ENCODE results near the gene TUB.

The TUB gene

DNA sequence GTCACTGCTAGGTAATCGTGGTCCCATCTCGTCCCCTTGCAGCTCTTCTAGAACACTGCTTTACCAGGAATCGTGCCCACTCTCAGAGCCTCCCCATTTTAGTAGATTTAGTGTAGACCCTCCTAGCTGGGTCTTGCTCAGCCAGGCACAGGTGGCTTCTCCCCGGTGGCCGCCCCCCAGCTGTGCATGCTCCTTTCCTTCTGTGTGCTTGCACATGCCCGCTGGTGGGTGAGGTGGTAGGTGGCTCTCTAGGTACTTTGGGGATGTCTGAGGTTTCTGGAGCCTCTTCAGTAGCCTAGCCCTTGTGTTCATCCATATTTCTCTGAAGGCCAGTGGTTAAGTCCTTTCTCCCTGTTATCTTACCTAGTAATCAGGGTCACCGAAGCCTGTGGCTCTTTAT, 5.6 kb downstream of the TUB start:
- TF ChIP-seq ZNF274 (IDR thresholded peaks at IDR 0.05; ENCODE audit: low read depth, low read length) = no peak
- H3K4me3 ChIP-seq (ENCODE audit: low read length) = no peak overlapping the region

GRCh38 chr11:8087185-8087584, 6.2 kb downstream of the TUB start:
- no peak for TF ChIP-seq ZNF274 (IDR thresholded peaks at IDR 0.05; ENCODE audit: low read depth, low read length)
- no peak overlapping the region for H3K4me3 ChIP-seq (ENCODE audit: low read length)

DNA sequence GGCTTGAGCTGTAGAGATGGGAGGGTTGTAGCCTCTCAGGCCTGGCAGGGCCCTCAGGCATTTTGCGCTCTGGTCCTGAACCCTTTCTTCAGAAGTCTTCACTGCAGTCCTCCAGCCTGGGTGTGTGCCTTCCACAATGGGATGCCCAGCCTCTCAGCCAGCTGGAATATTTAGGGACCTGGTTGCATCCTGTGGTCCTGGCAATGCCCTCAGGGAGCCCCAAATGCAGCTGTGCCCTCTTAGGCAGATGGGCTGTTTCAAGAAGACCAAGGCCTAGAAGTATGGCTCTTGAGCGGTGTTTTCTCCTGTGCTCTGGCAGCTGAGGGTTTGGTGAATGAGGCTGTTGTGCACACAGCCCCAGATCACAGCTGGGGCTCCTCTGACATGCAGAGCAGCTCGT, 6.7 kb downstream of the TUB start:
- H3K4me3 ChIP-seq (ENCODE audit: low read length) = no peak overlapping the region
- TF ChIP-seq ZNF274 (IDR thresholded peaks at IDR 0.05; ENCODE audit: low read depth, low read length) = no peak

GRCh38 chr11:8089791-8090510, 8.9 kb downstream of the TUB start:
- no peak for TF ChIP-seq ZNF274 (IDR thresholded peaks at IDR 0.05; ENCODE audit: low read depth, low read length)
- no peak overlapping the region for H3K4me3 ChIP-seq (ENCODE audit: low read length)

DNA sequence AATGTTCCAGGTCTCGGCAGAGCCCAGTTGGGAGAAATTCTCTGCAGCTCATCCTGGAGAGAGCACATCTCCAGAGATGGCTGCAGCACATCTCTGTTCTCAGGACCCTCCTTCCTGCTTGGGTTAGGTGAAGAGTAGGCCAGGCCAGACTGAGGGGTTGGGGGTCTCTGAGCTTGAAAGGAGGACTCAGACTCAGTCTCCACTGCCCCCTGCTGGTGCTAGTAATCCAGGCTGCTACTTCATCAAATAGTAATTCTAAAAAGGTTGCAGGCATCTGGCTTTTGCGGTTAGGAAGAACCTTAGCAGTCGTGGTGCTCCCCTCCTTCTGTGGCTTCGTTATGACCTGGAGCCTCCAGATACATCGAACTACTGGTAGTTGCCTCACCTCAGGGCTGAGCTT, 9.7 kb downstream of the TUB start:
- H3K4me3 ChIP-seq (ENCODE audit: low read length) = no peak overlapping the region
- no peak for TF ChIP-seq ZNF274 (IDR thresholded peaks at IDR 0.05; ENCODE audit: low read depth, low read length)

DNA sequence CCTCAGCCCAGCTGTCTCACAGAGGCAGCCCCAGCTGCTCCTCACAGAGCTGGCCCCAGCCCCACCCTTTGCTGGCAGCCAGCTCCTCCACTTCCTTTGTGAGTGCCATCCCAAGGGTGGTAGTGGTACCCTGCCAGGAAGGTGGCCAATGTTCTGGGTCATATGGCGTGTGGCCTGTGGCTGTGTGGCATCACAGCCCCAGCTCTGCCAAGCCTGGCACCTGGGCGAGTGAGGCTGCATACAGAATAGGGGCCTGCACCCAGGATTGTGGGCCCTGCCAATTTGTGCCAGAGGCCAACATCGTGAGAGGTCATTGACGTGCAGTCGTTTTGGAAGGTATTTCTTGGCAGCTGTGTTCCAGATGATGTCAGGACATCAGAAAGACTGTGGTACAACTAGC, 10.7 kb downstream of the TUB start:
- TF ChIP-seq ZNF274 (IDR thresholded peaks at IDR 0.05; ENCODE audit: low read depth, low read length) = no peak
- no peak overlapping the region for H3K4me3 ChIP-seq (ENCODE audit: low read length)

DNA sequence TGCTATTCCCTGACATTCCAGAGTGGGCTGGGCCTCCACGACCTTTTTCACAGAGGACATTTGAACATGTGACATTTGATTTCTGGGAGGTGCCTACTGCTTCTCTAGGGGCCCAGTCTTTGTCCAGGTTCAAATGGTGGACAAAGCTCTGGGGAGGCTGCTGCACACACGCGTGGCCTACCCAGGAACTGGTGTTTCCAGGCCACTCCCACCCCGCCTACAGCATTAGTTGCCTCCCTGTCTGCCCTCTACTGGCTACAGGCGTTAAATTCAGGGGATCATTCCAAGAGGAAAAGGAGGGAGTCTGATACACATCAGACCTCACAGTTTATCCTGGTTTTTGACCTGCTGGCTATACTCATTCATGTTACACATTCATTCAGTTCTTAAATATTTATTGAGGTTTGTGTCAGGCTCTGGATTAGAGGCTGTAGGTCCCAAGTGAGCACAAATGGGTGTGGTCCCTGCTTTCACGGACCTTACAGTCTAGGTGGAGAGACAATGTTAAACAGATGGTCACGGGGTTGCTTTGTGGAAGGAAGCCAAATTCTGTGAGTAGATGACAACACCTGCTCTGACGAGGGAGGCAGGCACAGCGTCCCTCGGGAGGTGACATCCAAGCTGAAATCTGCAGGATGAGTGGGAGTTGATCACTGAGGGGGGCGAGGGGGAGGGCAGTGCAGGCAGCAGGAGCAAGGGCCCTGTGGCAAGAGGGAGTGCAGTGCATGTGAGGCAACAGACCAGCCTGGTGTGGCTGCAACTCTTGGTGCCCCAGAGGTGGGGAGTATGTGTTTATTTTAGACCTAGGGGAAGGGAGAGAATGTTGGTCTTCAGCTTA, 11.8 kb downstream of the TUB start:
- H3K4me3 ChIP-seq (ENCODE audit: low read length) = no peak overlapping the region
- no peak for TF ChIP-seq ZNF274 (IDR thresholded peaks at IDR 0.05; ENCODE audit: low read depth, low read length)

DNA sequence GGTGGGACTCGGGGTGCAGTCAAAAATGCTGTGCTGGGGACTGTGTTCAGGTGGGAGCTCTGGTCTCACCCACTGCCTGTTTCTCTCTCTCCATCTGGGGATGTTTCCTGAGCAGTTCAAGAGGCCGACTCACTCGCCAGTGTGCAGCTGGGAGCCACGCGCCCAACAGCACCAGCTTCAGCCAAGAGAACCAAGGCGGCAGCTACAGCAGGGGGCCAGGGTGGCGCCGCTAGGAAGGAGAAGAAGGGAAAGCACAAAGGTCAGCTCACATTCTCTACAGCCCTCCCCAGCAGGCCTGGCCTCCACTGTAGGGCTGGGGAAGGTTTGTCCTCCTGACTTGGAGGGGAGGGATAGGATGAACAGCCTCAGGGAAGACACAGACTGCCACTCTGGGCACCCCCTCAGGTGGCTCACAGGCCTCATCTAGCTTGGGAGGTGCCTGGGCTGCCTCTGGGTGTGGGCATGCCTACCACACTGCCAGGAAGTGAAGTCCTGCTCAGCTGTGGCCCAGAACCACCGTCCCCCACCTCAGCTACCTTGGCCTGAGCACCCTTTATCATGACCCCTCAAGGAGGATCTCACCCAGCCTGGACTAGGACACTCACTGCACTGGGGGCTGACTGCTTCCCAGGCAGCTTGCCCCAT, 13.0 kb downstream of the TUB start:
- TF ChIP-seq ZNF274 (IDR thresholded peaks at IDR 0.05; ENCODE audit: low read depth, low read length) = no peak
- H3K4me3 ChIP-seq (ENCODE audit: low read length) = no peak overlapping the region

DNA sequence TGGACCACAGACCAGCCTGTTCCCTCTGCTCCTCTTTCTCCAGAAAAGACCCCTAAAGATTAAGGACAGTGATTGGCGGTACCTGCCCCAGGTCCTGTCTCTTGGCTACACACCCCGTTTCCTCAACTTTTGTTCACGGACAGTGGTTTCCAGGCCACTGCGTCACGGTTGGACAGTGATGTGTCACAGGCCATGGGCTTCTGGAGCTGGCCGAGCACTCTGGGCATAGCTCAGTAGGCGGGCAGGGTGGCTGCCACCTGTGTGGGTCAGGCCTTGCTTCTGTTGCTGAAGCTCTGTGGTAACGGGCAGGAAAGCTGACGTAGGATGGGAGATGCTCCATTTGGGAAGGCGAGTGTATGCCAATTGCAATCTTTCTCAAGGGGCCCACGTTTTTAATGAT, 13.6 kb downstream of the TUB start:
- H3K4me3 ChIP-seq (ENCODE audit: low read length) = no peak overlapping the region
- no peak for TF ChIP-seq ZNF274 (IDR thresholded peaks at IDR 0.05; ENCODE audit: low read depth, low read length)

- no peak overlapping the region for H3K4me3 ChIP-seq (ENCODE audit: low read length)
- no peak for TF ChIP-seq ZNF274 (IDR thresholded peaks at IDR 0.05; ENCODE audit: low read depth, low read length)
These were observed 14.4 kb downstream of the TUB start for GRCh38 chr11:8095371-8095770.

DNA sequence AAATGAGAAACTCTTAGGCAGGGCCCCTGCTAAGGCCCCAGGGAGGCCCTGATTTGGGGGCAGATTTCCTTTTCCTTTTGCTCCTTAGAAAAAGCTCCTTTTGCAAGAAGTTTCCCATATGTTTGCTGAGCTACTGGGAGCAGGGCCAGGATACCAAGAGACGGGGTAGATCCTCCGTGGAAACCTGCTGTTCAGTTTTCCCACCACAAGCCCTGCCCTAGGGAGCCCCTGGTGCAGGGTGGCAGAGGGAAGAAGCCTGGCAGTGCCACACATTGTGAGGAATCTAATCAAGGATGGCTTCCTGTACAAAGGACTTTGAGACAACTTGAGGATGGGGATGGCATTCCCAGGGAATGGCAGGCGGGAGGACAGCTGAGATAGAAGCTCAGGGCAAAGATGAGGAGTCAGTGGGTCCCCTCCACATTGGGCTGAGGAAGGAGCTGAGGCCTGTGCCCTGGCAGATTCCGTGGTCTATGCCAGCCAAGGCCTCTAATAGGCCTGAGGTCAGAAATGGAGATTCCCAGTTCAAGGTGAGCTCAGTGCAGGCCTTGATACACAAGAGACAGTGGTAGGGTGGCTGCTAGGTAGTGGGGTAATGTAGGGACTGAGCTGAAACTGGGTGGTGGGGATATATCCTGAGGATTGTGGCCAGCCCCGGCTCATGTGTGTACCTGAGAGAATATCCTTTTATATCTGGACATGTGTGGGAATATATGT, 15.0 kb downstream of the TUB start:
- H3K4me3 ChIP-seq (ENCODE audit: low read length) = no peak overlapping the region
- no peak for TF ChIP-seq ZNF274 (IDR thresholded peaks at IDR 0.05; ENCODE audit: low read depth, low read length)

GRCh38 chr11:8096575-8096974, 15.6 kb downstream of the TUB start:
- no peak for TF ChIP-seq ZNF274 (IDR thresholded peaks at IDR 0.05; ENCODE audit: low read depth, low read length)
- H3K4me3 ChIP-seq (ENCODE audit: low read length) = no peak overlapping the region

DNA sequence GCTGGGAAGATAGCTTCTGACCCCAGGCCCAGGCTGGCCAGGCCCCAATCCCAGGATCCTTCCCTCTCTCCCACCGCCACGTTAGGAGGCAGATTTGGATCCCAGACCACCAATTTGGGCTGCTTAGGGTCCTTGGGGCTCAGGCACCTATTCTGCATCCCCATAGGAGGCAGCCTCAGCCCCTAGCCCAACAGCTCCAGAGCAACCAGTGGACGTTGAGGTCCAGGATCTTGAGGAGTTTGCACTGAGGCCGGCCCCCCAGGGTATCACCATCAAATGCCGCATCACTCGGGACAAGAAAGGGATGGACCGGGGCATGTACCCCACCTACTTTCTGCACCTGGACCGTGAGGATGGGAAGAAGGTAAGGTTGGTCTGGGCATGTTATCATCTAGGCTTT, 16.1 kb downstream of the TUB start:
- H3K4me3 ChIP-seq (ENCODE audit: low read length) = no peak overlapping the region
- no peak for TF ChIP-seq ZNF274 (IDR thresholded peaks at IDR 0.05; ENCODE audit: low read depth, low read length)

GRCh38 chr11:8097468-8097867, 16.5 kb downstream of the TUB start:
- no peak for TF ChIP-seq ZNF274 (IDR thresholded peaks at IDR 0.05; ENCODE audit: low read depth, low read length)
- no peak overlapping the region for H3K4me3 ChIP-seq (ENCODE audit: low read length)
